ENCODE data around the gene HNRNPF. TPM values are rescaled to one million over a fixed set of nuclear protein-coding genes. Genes with fewer than 3 reads are reported as not detected.
"Not testable (repeated sequence)": the region's sequence is repeated elsewhere in the genome, so short reads cannot be mapped to it uniquely, and the experiment has no call there.

HNRNPF gene
- total and polyA plus RNA-seq, 5 donors, result 41.6 to 93.4 (median 75.4) TPM

GRCh38 chr10:43444323-43444722 is 35.3 kb upstream of the HNRNPF start:
- ATAC-seq (no peak), DNase-seq (no peak)
- intact Hi-C loops (cut with DNase I), result no loop called here
- no peaks in the 10 kb centered on the region for H3K9me3 ChIP-seq (ENCODE audit: control insufficient read depth, low read length)
- no peak overlapping the region for H3K4me3 ChIP-seq (ENCODE audit: low read length)
- 88% methylated on average over 7 of the region's 7 CpGs for WGBS
- no peak overlapping the region for H3K27ac ChIP-seq (ENCODE audit: low read length)
- H3K27me3 ChIP-seq (ENCODE audit: control insufficient read depth, insufficient read depth), result no peaks in the 10 kb centered on the region
- no peaks in the 10 kb centered on the region for H3K4me1 ChIP-seq (ENCODE audit: control insufficient read depth, insufficient read depth, low read length)

GRCh38 chr10:43440463-43441134 is 31.6 kb upstream of the HNRNPF start:
- ATAC-seq (no peak), DNase-seq (no peak)
- WGBS, result 88% methylated on average over 5 of the region's 5 CpGs
- intact Hi-C loops (cut with DNase I), result no loop called here
- H3K4me3 ChIP-seq (ENCODE audit: low read length), result no peak overlapping the region
- H3K27ac ChIP-seq (ENCODE audit: low read length), result no peak overlapping the region
- no peaks in the 10 kb centered on the region for H3K4me1 ChIP-seq (ENCODE audit: control insufficient read depth, insufficient read depth, low read length)
- H3K27me3 ChIP-seq (ENCODE audit: control insufficient read depth, insufficient read depth), result no peaks in the 10 kb centered on the region
- no peaks in the 10 kb centered on the region for H3K9me3 ChIP-seq (ENCODE audit: control insufficient read depth, low read length)

GRCh38 chr10:43437141-43437870 is 28.3 kb upstream of the HNRNPF start:
- no peak for ATAC-seq
- WGBS, result 4% methylated on average over 30 of the region's 30 CpGs
- peak overlapping the region; percentile 74 for H3K4me3 ChIP-seq (ENCODE audit: low read length)
- DNase-seq, result no peak
- no peaks in the 10 kb centered on the region for H3K4me1 ChIP-seq (ENCODE audit: control insufficient read depth, insufficient read depth, low read length)
- intact Hi-C loops (cut with DNase I), result loop anchor here in 2 of 4 donors (5.0 kb wide), 2 partner anchors 40 to 45 kb away; no protein-coding TSS in a partner anchor
- peak overlapping the region; percentile 95 for H3K27ac ChIP-seq (ENCODE audit: low read length)
- no peaks in the 10 kb centered on the region for H3K9me3 ChIP-seq (ENCODE audit: control insufficient read depth, low read length)
- H3K27me3 ChIP-seq (ENCODE audit: control insufficient read depth, insufficient read depth), result no peaks in the 10 kb centered on the region

GRCh38 chr10:43436291-43437140 is 27.5 kb upstream of the HNRNPF start, which contains the start of gene ZNF487:
Gene ZNF487, plus strand, starts transcription at chr10:43437111. Its CDS starts 38,703 bp downstream, at chr10:43475814.
- peak; percentile 99 for ATAC-seq
- WGBS, result under 1% methylated on average over 69 of the region's 69 CpGs
- Histone ChIP-seq H3K9me3 (ENCODE audit: control insufficient read depth, low read length) (no peaks in the 10 kb centered on the region), H3K27me3 (ENCODE audit: control insufficient read depth, insufficient read depth) (no peaks in the 10 kb centered on the region), H3K4me3 (ENCODE audit: low read length) (peak within 1 kb of the TSS; percentile 74), H3K27ac (ENCODE audit: low read length) (peak within 1 kb of the TSS; percentile 95), H3K4me1 (ENCODE audit: control insufficient read depth, insufficient read depth, low read length) (no peaks in the 10 kb centered on the region)
- intact Hi-C loops (cut with DNase I), result loop anchor here in 2 of 4 donors (5.0 kb wide), 2 partner anchors 39 to 44 kb away; no protein-coding TSS in a partner anchor
- peak; percentile 91 to 96 (median 96) for DNase-seq

- WGBS, result 91% methylated on average over 8 of the region's 8 CpGs
- intact Hi-C loops (cut with DNase I), result no loop called here
- H3K27ac ChIP-seq (ENCODE audit: low read length), result no peak overlapping the region
- ATAC-seq (no peak), DNase-seq (no peak)
- no peaks in the 10 kb centered on the region for H3K4me1 ChIP-seq (ENCODE audit: control insufficient read depth, insufficient read depth, low read length)
- no peaks in the 10 kb centered on the region for H3K27me3 ChIP-seq (ENCODE audit: control insufficient read depth, insufficient read depth)
- H3K4me3 ChIP-seq (ENCODE audit: low read length), result no peak overlapping the region
- no peaks in the 10 kb centered on the region for H3K9me3 ChIP-seq (ENCODE audit: control insufficient read depth, low read length)
These were observed 22.1 kb upstream of the HNRNPF start for GRCh38 chr10:43430926-43431663.

GRCh38 chr10:43427166-43427825 is 18.3 kb upstream of the HNRNPF start:
- no peak overlapping the region for H3K27ac ChIP-seq (ENCODE audit: low read length)
- intact Hi-C loops (cut with DNase I), result no loop called here
- 87% methylated on average over 12 of the region's 12 CpGs for WGBS
- DNase-seq (no peak), ATAC-seq (no peak)
- no peaks in the 10 kb centered on the region for H3K27me3 ChIP-seq (ENCODE audit: control insufficient read depth, insufficient read depth)
- no peaks in the 10 kb centered on the region for H3K4me1 ChIP-seq (ENCODE audit: control insufficient read depth, insufficient read depth, low read length)
- H3K9me3 ChIP-seq (ENCODE audit: control insufficient read depth, low read length), result no peaks in the 10 kb centered on the region
- no peak overlapping the region for H3K4me3 ChIP-seq (ENCODE audit: low read length)

GRCh38 chr10:43426476-43426875 is 17.5 kb upstream of the HNRNPF start:
- H3K9me3 ChIP-seq (ENCODE audit: control insufficient read depth, low read length); H3K27me3 ChIP-seq (ENCODE audit: control insufficient read depth, insufficient read depth); ATAC-seq; DNase-seq; H3K27ac ChIP-seq (ENCODE audit: low read length); intact Hi-C loops (cut with DNase I); H3K4me1 ChIP-seq (ENCODE audit: control insufficient read depth, insufficient read depth, low read length); H3K4me3 ChIP-seq (ENCODE audit: low read length): not testable (repeated sequence)
- 95% methylated on average over 12 of the region's 12 CpGs for WGBS

GRCh38 chr10:43424416-43424815 is 15.4 kb upstream of the HNRNPF start:
- Histone ChIP-seq H3K4me1 (ENCODE audit: control insufficient read depth, insufficient read depth, low read length) (peaks cover 3% of the 10 kb centered on the region), H3K27me3 (ENCODE audit: control insufficient read depth, insufficient read depth) (no peaks in the 10 kb centered on the region), H3K4me3 (ENCODE audit: low read length) (no peak overlapping the region), H3K27ac (ENCODE audit: low read length) (no peak overlapping the region), H3K9me3 (ENCODE audit: control insufficient read depth, low read length) (no peaks in the 10 kb centered on the region)
- DNase-seq (no peak), ATAC-seq (no peak)
- intact Hi-C loops (cut with DNase I), result no loop called here
- 91% methylated on average over 6 of the region's 6 CpGs for WGBS

- H3K9me3 ChIP-seq (ENCODE audit: control insufficient read depth, low read length); ATAC-seq; intact Hi-C loops (cut with DNase I); H3K27me3 ChIP-seq (ENCODE audit: control insufficient read depth, insufficient read depth); H3K4me1 ChIP-seq (ENCODE audit: control insufficient read depth, insufficient read depth, low read length); DNase-seq; H3K4me3 ChIP-seq (ENCODE audit: low read length): not testable (repeated sequence)
- 97% methylated on average over 4 of the region's 4 CpGs for WGBS
- peak overlapping the region; percentile 10 for H3K27ac ChIP-seq (ENCODE audit: low read length)
These were observed 13.0 kb upstream of the HNRNPF start for GRCh38 chr10:43421944-43422343.

GRCh38 chr10:43421519-43421918 is 12.5 kb upstream of the HNRNPF start:
- Histone ChIP-seq H3K9me3 (ENCODE audit: control insufficient read depth, low read length) (no peaks in the 10 kb centered on the region), H3K27me3 (ENCODE audit: control insufficient read depth, insufficient read depth) (no peaks in the 10 kb centered on the region), H3K27ac (ENCODE audit: low read length) (peak overlapping the region; percentile 67), H3K4me1 (ENCODE audit: control insufficient read depth, insufficient read depth, low read length) (peaks cover 3% of the 10 kb centered on the region), H3K4me3 (ENCODE audit: low read length) (no peak overlapping the region)
- ATAC-seq (no peak), DNase-seq (no peak)
- WGBS, result 82% methylated on average over 6 of the region's 6 CpGs
- intact Hi-C loops (cut with DNase I), result no loop called here
